Measurements from ENCODE around the gene SLC6A18.

Gene SLC6A18

DNA sequence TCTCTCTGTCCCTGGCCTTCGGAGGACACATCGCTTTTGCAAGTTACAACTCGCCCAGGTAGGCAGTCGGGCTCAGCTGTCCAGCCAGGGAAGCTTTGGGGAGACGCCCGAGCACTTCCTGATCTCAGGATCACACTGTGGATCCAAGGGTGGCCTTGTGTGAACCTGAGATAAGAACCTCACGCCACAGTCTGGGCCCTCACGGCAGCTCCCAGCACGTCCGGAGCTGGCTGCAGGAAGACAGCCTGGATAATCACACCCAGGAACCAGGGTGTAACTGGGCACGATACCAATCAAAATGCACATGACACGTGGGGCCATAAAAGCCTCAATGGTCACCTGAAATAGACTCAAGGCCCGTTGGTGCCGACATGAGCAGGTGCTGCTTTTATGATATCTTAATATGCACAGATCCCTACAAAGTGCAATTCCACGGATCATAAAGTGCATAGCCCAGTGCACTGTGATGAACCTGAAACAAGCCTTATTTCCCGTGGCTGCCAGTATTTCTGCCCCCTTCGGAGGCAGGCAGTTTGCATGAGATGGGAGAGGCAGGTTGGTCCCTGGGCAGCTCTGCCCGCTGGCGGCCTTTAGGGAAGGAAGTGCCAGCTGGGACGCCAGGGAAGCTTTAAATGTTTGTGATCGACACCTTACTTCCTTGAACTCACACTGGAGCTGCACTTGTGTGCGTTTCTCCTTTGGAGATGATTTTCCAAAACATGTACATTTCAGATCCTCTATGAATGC lies 14.5 kb downstream of the SLC6A18 start:
- DNase-seq, result no peak

DNA sequence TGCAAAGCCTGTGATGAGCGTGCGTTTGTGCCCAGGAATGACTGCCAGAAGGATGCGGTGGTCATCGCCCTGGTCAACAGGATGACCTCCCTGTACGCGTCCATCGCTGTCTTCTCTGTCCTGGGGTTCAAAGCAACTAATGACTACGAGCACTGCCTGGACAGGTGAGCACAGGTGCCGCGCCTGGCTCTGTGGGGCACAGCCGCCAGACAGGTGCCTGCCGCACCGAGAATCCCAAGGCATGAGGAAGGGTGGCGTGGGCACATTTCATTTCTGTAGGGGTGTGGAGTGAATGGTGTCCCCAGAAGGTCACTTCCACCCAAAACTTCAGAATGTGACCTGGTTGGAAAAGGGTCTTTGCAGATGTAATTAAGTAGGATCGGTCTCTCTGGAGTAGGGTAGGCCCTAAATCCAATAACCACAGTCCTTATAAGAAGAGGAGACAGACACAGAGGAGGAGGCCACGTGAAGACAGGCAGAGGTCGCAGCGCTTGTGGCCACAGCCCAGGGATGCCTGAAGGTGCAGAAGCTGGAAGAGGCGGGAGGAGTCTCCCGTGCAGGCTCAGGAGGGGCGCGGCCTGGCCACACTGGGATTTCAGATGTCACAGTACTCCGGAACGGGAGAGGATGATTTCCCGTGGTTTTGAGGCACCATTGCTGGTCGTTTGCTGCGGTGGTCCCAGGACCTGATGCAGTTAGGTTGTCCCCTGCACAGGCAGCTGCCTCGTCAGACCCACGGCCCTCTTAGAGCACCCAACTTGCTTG lies 15.5 kb downstream of the SLC6A18 start:
- DNase-seq, result no peak

DNA sequence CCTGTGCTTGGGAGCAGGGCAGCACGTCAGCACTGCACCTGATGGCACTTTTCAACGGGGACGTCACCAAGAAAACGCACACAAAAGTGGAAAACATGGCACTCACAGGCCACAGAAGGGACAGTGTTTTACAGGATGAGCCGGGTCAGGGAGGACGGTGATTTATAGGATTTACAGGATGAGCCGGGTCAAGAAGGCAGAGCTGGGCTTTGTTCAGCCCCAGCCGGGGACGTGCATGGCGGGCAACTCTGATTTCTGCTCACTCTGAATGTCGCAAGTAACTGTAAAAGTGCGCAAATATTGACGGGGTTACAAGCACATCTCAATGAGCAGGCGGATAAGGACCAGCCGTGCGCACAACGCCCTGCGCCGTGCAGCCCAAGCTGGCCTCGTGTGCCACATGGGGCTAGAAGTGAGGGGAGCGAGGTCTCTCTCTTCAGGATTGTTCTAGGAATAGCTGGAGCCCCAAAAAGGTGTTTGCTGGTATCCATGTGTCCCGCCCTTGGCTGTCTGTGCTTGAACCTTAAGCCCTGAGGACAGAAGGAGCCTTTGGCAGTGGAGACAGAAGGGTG lies 16.4 kb downstream of the SLC6A18 start:
- DNase-seq, result no peak

DNA sequence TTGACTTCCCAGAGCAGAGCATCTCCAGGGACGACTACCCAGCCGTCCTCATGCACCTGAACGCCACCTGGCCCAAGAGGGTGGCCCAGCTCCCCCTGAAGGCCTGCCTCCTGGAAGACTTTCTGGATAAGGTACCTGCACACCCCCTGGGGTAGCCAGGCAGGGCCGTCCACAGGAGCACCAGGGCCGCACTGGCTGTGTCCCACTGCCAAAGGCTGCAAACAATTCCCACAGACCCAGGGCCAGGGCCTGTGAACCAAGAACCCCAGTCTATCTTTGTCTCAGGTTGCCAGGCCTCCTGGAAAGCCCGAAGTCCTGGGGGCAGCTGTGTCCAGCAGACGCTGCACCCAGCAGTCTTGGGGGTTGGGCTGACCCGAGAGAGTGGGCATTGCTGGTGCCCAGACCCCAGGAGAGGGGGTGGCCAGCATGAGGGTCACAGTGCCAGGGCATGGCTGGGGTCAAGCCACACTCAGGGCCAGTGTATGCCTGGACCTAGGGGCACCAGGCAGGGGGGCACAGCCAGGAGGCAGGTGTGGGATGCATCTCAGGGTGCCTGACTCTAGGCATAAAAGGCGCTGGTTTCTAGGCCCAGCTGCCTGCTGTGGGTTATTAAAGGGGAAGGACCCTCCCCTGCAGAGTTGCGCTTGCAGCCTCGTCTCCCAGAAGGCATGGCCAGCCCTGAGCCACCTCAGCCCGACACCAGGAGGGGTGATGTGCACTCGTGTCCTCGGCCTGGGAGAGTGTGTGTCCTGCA lies 17.7 kb downstream of the SLC6A18 start:
- no peak for DNase-seq

DNA sequence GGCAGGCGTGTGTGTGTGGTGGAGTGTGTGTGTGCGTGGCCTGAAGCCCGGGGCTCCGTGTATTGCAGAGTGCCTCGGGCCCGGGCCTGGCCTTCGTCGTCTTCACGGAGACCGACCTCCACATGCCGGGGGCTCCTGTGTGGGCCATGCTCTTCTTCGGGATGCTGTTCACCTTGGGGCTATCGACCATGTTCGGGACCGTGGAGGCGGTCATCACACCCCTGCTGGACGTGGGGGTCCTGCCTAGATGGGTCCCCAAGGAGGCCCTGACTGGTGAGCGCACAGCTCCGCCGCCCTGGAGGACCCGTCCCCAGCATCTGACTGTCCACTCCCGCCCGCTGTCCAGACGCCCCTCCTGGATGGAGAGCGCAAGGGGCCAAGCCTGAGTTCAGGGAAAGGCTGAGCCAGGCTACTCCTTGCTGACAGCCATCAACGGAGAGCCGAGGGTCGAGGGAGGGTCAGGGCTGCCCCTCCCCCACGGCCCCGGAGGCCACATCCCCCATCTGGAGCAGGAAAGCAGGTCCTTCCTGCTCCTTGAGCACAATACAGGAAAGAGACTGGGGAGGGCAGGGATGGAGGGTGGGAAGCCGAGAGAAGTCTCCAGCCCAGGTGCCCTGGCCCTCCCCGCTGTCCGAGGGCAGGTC lies 18.4 kb downstream of the SLC6A18 start:
- DNase-seq, result no peak

DNA sequence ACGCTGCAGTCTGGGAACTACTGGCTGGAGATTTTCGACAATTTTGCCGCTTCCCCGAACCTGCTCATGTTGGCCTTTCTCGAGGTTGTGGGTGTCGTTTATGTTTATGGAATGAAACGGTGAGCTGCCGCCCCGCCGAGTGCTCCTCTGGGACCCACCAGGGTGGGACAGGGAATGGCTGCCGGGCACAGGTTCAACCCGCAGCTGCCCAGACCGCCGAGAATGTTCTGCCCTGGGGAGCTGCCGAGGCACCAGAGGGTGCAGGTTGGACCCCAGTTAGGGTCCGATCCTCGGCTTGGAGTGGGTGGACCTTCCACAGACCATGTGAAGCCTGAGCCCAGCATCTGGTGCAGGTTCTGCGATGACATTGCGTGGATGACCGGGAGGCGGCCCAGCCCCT lies 19.1 kb downstream of the SLC6A18 start:
- no peak for DNase-seq

DNA sequence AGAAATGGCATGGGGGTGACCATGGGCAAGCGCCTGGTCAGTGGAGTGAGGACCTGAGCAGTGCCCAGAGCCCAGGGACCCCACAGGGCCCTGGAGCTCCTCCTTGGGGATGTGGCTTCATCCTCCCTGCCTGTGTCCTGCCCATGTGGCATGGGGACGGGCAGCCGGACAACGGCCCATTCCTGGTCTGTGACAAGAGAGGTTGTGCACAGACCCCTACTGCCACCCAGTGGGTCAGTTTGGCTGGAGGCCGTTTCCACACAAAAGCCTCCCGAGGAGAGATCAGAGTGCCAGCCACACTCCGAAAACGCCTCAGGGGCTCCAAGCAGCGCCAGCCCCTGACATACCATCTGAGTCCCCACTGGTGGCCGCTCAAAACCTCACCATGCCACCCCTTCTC lies 19.8 kb downstream of the SLC6A18 start:
- no peak for DNase-seq

DNA sequence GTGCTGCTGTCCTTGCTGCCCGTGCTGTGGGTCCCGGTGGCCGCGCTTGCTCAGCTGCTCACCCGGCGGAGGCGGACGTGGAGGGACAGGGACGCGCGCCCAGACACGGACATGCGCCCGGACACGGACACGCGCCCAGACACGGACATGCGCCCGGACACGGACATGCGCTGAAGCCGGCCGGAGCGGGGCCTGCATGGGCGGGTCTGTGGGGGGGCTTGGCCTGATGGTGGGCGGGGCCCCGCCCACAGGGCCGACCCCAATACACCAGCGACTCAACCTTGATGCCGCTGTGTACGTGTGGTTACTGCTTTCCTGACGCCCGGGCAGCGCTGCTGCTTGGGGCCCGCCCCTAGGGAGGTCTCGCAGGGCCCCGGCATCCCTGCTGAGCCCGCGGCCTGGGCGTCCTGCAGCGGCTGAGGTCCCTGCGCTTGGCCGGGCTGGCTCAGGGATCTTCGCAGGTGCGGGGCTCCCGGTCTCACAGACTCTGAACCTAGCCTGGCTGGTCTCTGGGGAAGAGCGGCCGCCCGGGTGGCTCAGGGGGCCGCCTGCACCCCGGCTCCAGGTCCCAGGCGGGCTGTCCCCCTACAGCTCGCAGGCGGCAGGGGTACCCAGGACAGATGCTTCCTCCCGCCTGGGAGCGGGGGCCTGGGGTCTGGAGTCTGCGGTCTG lies 20.9 kb downstream of the SLC6A18 start:
- no peak for DNase-seq

DNA sequence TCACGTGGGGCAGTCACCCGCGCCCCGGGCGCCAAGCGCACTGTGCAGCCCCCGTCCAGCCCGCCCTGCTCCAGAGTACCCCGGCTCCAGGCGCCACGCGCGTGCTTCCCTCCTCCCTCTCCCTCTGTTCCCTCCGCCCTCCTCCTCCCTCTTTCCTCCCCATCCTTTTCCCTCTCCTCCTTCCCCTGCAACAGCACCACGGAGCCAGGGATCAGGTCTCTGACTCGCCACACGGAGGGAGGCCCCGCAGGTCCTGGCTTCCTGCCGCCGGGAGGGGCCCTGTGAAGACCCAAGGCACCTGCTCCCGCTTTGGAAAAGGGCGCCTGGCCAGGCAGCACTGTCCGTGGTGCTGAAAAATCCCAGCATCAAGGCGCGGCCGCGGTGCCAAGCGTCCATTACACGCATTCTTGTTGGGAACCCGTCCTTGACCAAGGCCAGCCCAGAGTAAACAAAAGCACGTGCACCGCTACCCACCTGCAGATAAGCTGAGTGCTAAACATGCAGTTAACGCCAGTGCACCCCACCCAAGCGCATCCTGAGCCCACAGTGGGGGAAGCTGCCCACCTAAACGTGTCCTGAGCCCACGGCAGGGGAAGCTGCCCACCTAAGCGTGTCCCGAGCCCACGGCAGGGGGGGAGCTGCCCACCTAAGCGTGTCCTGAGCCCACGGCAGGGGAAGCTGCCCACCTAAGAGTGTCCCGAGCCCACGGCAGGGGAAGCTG lies 21.7 kb downstream of the SLC6A18 start:
- DNase-seq, result peak; percentile 25

DNA sequence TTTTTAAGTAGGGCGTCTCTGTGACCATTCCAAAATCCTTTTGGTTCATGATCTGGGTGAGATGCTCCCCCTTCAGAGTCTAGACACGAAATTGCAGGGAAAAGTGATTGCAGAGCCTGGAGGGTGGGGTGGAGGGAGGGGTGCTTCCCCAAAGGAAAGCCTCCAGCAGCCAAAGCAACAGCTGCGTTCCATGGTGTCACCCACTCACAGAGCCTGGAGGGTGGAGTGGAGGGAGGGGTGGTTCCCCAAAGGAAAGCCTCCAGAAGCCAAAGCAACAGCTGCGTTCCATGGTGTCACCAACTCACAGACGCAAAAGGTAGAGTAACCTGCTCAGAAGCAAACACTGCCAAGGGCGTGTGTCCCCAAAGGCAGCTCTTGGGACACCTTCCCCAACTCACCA lies 22.6 kb downstream of the SLC6A18 start:
- DNase-seq, result no peak

DNA sequence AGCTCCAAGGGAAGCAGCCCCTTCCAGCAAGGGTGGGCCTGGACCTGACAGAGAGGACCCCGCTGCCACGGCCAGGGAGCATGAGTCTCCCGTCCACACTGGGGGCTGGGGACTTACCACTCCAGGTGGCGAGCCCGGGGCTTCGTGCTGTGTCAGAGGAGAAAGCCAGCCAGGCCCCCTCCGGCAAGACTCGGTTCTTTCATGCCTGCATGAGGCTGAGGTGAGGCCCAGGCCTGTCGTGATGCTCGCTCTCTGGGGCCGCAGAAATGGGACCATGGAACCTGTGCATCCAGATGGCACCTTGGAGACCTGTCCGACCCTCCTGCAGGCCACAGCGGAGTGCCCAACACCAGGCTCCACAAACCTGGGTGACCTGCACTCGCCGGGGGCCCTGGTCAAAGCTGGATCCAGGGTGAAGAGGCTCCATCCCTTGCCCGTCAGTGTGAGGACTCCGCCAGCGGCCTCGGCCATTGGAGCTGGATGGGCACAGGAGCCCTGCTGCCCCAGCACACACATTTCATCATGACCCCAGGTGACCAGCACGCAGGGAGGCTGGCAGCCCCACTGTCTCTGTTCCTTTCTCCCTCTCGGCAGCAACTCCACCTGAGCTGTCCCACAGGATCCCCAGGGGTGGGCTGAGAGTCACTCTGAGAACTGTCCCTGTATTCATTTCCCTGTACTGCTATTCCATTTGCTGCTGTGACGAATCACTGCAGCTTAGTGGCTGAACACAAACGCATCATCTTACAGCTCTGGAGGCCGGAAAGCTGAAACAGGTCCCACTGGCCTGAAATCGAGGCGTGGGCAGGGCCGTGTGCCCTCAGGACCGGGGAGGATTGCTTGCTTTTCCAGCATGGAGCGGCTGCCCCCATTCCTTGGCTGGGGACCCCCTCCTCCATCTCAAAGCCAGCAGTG lies 24.4 kb downstream of the SLC6A18 start:
- no peak for DNase-seq

DNA sequence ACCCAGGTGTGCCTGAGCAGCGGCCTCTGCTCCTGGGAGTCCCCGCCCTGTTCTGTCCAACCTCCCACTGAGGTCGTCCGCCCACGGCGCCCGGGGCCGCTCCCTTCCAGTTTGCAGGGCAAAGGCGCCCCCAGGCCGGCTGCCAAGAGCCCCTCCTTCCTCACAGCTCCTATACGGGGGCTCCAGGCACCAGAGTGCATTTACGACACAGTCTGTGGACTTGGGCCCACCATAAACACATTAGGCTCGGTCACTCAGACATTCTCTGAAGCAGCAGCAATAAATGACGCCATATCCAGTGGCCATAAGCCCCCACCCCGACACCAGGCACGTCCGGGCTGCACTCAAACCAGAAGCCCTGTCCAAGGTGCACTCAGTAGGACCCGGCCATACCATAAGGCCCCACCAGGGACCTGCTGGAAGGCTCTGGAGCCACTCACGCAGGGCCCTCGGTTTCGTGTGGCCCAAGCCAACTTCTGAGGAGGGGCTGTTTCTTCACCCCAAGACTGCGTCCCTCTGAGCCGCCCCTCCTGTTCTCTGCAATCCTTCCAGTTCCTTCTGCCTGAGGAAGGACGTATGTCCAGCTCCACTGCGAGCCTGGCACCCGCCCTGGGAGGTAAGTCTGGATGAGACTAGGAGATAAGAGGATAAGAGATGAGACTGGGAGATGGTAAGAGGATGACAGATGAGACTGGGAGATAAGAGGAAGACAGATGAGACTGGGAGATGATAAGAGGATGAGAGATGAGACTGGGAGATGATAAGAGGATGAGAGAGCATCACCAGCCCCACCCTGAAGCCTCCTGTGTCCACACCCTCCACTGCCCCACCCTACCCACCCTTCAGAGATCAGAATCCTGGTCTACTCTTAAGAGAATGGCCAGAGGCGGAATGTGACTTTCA lies 26.7 kb downstream of the SLC6A18 start:
- no peak for DNase-seq

DNA sequence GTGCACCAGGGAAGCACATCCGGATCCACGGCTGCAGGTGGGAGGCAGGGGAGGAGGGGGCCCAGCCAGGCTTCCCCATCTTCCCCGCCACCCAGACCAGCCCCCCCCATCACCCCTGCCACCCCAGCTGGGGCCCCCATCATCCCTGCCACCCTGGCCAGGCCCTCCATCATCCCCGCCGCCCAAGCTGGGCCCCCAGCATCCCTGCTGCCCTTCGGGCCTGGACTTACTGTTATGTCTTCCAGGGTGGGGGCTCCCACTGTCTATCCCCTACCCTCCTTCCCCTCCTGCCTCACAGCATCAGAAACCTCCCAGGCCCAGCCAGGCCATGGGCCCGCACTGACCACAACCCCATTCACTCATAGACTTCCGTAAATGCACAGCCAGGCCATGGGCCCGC lies 27.5 kb downstream of the SLC6A18 start:
- DNase-seq, result no peak

DNA sequence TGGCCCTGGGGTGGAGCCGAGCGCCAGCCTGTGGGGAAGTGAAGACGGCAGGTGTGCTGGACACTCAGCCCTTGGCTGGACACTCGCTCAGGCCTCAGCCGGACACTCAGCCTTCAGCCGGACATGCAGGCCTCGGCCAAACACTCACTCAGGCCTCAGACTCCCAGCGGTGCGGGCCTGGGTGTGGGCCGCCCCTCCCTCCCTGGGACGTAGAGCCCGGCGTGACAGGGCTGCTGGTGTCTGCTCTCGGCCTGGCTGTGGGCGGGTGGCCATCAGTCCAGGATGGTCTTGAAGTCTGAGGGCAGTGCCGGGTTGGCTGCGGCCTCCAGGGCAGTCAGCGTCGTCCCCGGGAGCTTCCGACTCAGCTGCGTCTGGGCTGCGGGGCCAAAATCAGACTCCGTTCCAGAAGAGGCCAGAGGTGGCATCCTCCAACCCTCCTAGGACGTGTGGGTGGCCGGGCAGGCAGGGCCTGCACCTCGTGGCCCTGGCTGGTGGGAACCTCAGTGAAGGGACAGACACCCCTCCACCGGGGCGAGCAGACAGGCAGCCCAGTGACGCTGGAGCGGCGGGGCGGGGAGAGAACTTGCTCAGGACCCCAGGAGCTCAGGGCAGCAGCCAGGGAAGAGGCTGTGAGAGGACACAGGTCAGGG lies 28.4 kb downstream of the SLC6A18 start:
- no peak for DNase-seq

DNA sequence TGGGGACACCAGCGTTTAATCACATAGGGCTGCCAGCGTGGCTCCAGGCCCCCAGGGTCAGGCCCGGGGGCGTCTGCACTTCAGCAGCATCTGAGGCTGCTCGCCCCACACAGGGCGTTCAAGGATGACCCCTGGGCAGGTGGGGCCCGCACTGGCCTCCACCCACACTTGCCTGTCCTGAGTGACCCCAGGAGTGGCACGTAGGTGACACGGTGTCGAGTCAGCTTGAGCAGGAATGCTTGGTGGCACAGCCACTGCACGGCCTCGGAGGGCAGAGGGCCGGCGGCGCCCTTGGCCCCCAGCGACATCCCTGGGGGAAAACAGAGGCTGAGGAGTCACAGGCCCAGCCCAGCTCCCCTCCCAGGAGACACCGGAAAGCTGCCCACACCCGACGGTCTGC lies 29.0 kb downstream of the SLC6A18 start:
- no peak for DNase-seq

DNA sequence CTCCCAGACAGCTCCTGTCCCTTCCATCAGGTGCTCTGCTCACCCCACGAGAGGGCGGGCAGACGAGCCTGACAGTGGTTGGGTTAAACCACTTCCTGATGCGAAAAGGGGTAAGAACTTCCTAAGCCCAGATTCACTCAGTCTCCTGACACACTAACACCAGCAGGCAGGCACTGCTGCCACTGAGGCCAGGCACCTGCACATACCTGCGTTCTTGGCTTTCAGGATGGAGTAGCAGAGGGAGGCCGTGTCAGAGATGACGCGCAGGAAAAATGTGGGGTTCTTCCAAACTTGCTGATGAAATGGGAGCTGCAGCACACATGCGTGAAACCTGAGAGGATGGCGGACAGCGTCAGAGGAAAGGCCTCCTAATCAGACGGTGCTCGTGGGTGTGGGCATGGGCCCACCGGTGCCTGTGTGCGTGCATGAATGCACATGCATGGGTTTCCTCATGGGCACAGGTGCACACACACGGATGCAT lies 29.9 kb downstream of the SLC6A18 start:
- peak; percentile 56 for DNase-seq

DNA sequence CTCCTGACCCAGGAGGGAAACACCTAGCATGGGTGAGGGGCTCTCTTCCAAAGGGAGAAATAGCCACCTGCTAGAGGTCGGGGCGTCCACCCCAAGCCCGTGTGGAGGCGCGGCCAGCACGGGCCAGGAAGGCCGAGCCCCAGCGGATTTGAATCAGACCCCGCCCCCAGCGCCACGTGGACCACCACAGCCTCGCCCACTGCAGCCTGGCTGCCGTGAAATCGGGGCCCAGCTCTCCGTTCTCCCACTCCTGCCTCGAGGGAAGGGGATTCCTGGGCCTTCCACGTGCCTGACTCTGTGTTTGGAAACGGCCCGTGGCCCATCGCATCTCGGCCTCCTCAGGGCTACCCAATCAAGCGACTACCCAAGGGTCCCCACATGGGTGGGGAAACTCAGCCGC lies 31.6 kb downstream of the SLC6A18 start:
- DNase-seq, result no peak

DNA sequence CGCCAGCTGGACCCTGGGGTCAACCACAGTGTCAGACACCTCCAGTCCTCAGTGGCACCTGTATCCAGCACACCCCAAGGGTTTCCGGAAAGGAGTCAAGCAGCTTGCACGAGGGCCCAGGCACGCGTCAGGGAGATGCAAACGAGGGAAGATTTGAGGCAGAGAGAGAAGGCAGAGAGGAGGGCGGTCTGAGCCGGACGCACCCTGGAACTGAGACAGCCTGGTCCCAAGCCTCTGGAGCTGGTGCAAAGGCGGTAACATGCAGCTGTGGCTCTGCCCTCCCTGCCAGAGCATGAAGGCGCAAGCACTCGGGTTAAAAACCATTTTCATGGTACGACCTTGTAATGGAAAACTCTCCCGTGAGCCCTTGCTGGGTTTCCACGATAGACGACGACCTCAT lies 32.2 kb downstream of the SLC6A18 start:
- DNase-seq, result no peak

DNA sequence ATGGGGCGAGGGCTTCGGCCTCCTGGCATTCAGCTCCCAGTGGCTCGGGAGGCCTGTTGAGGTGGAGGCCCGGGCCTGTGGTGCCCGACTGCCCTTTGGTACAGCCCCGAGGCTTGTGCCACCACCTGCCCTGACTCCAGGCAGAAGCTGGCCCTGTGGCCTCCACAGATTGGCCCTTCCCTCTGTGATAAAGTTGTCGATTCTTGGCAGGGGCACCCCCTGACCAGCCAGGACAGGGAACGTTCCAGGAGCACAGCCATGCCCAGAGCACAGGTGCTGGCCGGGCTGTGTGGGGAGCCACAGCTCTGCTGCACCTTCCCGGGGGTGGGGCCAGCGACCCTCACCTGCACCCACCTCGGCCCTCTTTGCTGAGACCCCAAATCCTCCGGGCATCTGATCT lies 32.7 kb downstream of the SLC6A18 start:
- no peak for DNase-seq

Data from activated T-cell treated with anti-CD3 and anti-CD28 coated beads, Interleukin-2, amount 50 U/mL, for 1 hour (primary cell).